ENCODE measurements around the gene GALNT11. TPM values are rescaled to one million over a fixed set of nuclear protein-coding genes. Genes with fewer than 3 reads are reported as not detected.
A peak's percentile ranks its signal among the peaks of the same experiment; 100 is the strongest.
"Not testable (repeated sequence)": the region's sequence is repeated elsewhere in the genome, so short reads cannot be mapped to it uniquely, and the experiment has no call there.

Gene GALNT11
- polyA plus RNA-seq, 1 donor, result 39.0 TPM

GRCh38 chr7:152050547-152050971, 25.1 kb downstream of the GALNT11 start:
- Histone ChIP-seq H3K27me3 (ENCODE audit: control insufficient read depth, insufficient read depth, low read length) (no peaks in the 10 kb centered on the region), H3K9me3 (ENCODE audit: control insufficient read depth, low read depth, low read length) (no peaks in the 10 kb centered on the region), H3K36me3 (ENCODE audit: control insufficient read depth, insufficient read depth, low read length) (no peaks in the 10 kb centered on the region), H3K4me3 (ENCODE audit: low read length) (no peak overlapping the region), H3K27ac (ENCODE audit: low read length) (no peak overlapping the region), H3K4me1 (ENCODE audit: control insufficient read depth, insufficient read depth, low read length) (no peaks in the 10 kb centered on the region)
- WGBS (ENCODE audit: insufficient coverage, low lambda C conversion rate), result no CpG with 5 or more reads among the region's 4 CpGs
- DNase-seq, result no peak

GRCh38 chr7:152051968-152052367, 26.5 kb downstream of the GALNT11 start:
- H3K9me3 ChIP-seq (ENCODE audit: control insufficient read depth, low read depth, low read length), result no peaks in the 10 kb centered on the region
- no CpG with 5 or more reads among the region's 3 CpGs for WGBS (ENCODE audit: insufficient coverage, low lambda C conversion rate)

GRCh38 chr7:152052771-152053170, 27.3 kb downstream of the GALNT11 start:
- no peaks in the 10 kb centered on the region for H3K27me3 ChIP-seq (ENCODE audit: control insufficient read depth, insufficient read depth, low read length)
- H3K9me3 ChIP-seq (ENCODE audit: control insufficient read depth, low read depth, low read length), result no peaks in the 10 kb centered on the region
- DNase-seq, result no peak
- no peaks in the 10 kb centered on the region for H3K36me3 ChIP-seq (ENCODE audit: control insufficient read depth, insufficient read depth, low read length)
- no peak overlapping the region for H3K27ac ChIP-seq (ENCODE audit: low read length)
- WGBS (ENCODE audit: insufficient coverage, low lambda C conversion rate), result 81% methylated on average over 3 of the region's 4 CpGs
- H3K4me3 ChIP-seq (ENCODE audit: low read length), result no peak overlapping the region
- H3K4me1 ChIP-seq (ENCODE audit: control insufficient read depth, insufficient read depth, low read length), result no peaks in the 10 kb centered on the region

More at GRCh38 chr7:152051968-152052367, 26.5 kb downstream of the GALNT11 start:
- no peaks in the 10 kb centered on the region for H3K4me1 ChIP-seq (ENCODE audit: control insufficient read depth, insufficient read depth, low read length)
- DNase-seq, result no peak
- H3K27me3 ChIP-seq (ENCODE audit: control insufficient read depth, insufficient read depth, low read length), result no peaks in the 10 kb centered on the region
- no peak overlapping the region for H3K4me3 ChIP-seq (ENCODE audit: low read length)
- no peaks in the 10 kb centered on the region for H3K36me3 ChIP-seq (ENCODE audit: control insufficient read depth, insufficient read depth, low read length)
- H3K27ac ChIP-seq (ENCODE audit: low read length), result no peak overlapping the region

DNA sequence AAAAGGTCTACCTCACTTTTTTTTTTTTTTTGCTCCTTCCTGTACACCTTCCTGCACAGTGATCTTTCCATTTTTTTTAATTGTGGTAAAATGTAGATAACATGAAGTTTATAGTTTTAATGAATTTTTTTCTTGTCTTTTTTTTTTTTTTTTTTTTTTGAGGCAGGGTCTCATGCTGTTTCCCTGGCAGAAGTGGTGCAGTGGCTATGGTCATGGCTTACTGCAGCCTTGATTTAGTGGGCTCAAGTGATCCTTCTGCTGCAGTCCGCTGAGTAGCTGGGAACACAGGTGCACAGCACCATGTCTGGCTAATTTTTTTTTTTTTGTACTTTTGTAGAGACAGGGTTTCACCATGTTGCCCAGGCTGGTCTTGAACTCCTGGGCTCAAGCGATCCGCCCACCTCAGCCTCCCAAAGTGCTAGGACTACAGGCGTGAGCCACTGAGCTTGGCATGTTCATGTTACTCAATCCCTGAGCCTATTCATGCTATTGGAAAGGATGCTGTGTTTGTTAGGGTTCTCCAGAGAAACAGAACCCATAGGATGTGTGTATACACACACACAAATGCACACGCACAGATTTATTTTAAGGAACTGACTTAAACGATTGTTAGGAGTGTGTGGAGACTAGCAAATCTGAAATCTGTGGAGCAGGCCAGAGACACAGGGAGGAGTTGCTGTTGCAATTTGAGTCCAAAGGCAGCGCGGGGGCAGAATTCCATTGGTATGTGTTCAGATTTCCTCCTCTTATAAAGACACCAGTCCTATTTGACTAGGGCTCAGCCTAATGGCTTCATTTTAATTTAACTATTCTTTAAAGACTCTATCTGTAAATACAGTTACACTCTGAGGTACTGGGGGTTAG, 29.1 kb downstream of the GALNT11 start:
- Histone ChIP-seq H3K27ac (ENCODE audit: low read length) (no peak overlapping the region), H3K27me3 (ENCODE audit: control insufficient read depth, insufficient read depth, low read length) (no peaks in the 10 kb centered on the region), H3K4me3 (ENCODE audit: low read length) (no peak overlapping the region), H3K4me1 (ENCODE audit: control insufficient read depth, insufficient read depth, low read length) (no peaks in the 10 kb centered on the region), H3K36me3 (ENCODE audit: control insufficient read depth, insufficient read depth, low read length) (no peaks in the 10 kb centered on the region), H3K9me3 (ENCODE audit: control insufficient read depth, low read depth, low read length) (no peaks in the 10 kb centered on the region)
- peak in 1 of 2 donors; percentile 14 for DNase-seq
- WGBS (ENCODE audit: insufficient coverage, low lambda C conversion rate), result 50% methylated on average over 2 of the region's 8 CpGs

- Histone ChIP-seq H3K36me3 (ENCODE audit: control insufficient read depth, insufficient read depth, low read length) (no peaks in the 10 kb centered on the region), H3K4me3 (ENCODE audit: low read length) (no peak overlapping the region), H3K9me3 (ENCODE audit: control insufficient read depth, low read depth, low read length) (no peaks in the 10 kb centered on the region), H3K27me3 (ENCODE audit: control insufficient read depth, insufficient read depth, low read length) (no peaks in the 10 kb centered on the region), H3K27ac (ENCODE audit: low read length) (no peak overlapping the region), H3K4me1 (ENCODE audit: control insufficient read depth, insufficient read depth, low read length) (no peaks in the 10 kb centered on the region)
- no peak for DNase-seq
- no CpG with 5 or more reads among the region's 3 CpGs for WGBS (ENCODE audit: insufficient coverage, low lambda C conversion rate)
Observed at GRCh38 chr7:152056621-152057274, 31.3 kb downstream of the GALNT11 start.

- Histone ChIP-seq H3K4me1 (ENCODE audit: control insufficient read depth, insufficient read depth, low read length) (no peaks in the 10 kb centered on the region), H3K4me3 (ENCODE audit: low read length) (no peak overlapping the region), H3K9me3 (ENCODE audit: control insufficient read depth, low read depth, low read length) (no peaks in the 10 kb centered on the region), H3K27ac (ENCODE audit: low read length) (no peak overlapping the region), H3K36me3 (ENCODE audit: control insufficient read depth, insufficient read depth, low read length) (no peaks in the 10 kb centered on the region), H3K27me3 (ENCODE audit: control insufficient read depth, insufficient read depth, low read length) (no peaks in the 10 kb centered on the region)
- no CpG with 5 or more reads among the region's 1 CpG for WGBS (ENCODE audit: insufficient coverage, low lambda C conversion rate)
- no peak for DNase-seq
Observed at GRCh38 chr7:152059311-152059710, 33.8 kb downstream of the GALNT11 start.

GRCh38 chr7:152061086-152061485, 35.6 kb downstream of the GALNT11 start:
- not testable (repeated sequence) for DNase-seq; H3K36me3 ChIP-seq (ENCODE audit: control insufficient read depth, insufficient read depth, low read length); H3K4me1 ChIP-seq (ENCODE audit: control insufficient read depth, insufficient read depth, low read length); H3K9me3 ChIP-seq (ENCODE audit: control insufficient read depth, low read depth, low read length); H3K27me3 ChIP-seq (ENCODE audit: control insufficient read depth, insufficient read depth, low read length); H3K4me3 ChIP-seq (ENCODE audit: low read length); H3K27ac ChIP-seq (ENCODE audit: low read length)
- WGBS (ENCODE audit: insufficient coverage, low lambda C conversion rate), result no CpG with 5 or more reads among the region's 2 CpGs

DNA sequence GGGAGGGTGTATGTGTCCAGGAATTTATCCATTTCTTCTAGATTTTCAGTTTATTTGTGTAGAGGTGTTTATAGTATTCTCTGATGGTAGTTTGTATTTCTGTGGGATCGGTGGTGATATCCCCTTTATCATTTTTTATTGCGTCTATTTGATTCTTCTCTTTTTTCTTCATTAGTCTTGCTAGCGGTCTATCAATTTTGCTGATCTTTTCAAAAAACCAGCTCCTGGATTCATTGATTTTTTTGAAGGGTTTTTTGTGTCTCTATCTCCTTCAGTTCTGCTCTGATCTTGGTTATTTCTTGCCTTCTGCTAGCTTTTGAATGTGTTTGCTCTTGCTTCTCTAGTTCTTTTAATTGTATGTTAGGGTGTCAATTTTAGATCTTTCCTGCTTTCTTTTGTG, 37.7 kb downstream of the GALNT11 start:
- not testable (repeated sequence) for H3K27ac ChIP-seq (ENCODE audit: low read length); H3K4me1 ChIP-seq (ENCODE audit: control insufficient read depth, insufficient read depth, low read length); H3K9me3 ChIP-seq (ENCODE audit: control insufficient read depth, low read depth, low read length); DNase-seq; H3K36me3 ChIP-seq (ENCODE audit: control insufficient read depth, insufficient read depth, low read length); H3K4me3 ChIP-seq (ENCODE audit: low read length); H3K27me3 ChIP-seq (ENCODE audit: control insufficient read depth, insufficient read depth, low read length)
- WGBS (ENCODE audit: insufficient coverage, low lambda C conversion rate), result no CpG with 5 or more reads among the region's 3 CpGs

DNA sequence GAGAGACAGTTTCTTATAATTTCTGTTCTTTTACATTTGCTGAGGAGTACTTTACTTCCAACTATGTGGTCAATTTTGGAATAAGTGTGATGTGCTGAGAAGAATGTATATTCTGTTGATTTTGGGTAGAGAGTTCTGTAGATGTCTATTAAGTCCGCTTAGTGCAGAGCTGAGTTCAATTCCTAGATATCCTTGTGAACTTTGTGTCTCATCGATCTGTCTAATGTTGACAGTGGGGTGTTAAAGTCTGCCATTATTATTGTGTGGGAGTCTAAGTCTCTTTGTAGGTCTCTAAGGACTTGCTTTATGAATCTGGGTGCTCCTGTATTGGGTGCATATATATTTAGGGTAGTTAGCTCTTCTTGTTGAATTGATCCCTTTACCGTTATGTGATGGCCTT, 38.3 kb downstream of the GALNT11 start:
- H3K27me3 ChIP-seq (ENCODE audit: control insufficient read depth, insufficient read depth, low read length); H3K36me3 ChIP-seq (ENCODE audit: control insufficient read depth, insufficient read depth, low read length); H3K27ac ChIP-seq (ENCODE audit: low read length); H3K9me3 ChIP-seq (ENCODE audit: control insufficient read depth, low read depth, low read length); H3K4me1 ChIP-seq (ENCODE audit: control insufficient read depth, insufficient read depth, low read length); DNase-seq; H3K4me3 ChIP-seq (ENCODE audit: low read length): not testable (repeated sequence)
- WGBS (ENCODE audit: insufficient coverage, low lambda C conversion rate), result no CpG with 5 or more reads among the region's 3 CpGs

GRCh38 chr7:152065800-152066344, 40.4 kb downstream of the GALNT11 start:
- H3K27me3 ChIP-seq (ENCODE audit: control insufficient read depth, insufficient read depth, low read length); H3K4me1 ChIP-seq (ENCODE audit: control insufficient read depth, insufficient read depth, low read length); DNase-seq; H3K4me3 ChIP-seq (ENCODE audit: low read length); H3K27ac ChIP-seq (ENCODE audit: low read length); H3K36me3 ChIP-seq (ENCODE audit: control insufficient read depth, insufficient read depth, low read length); H3K9me3 ChIP-seq (ENCODE audit: control insufficient read depth, low read depth, low read length): not testable (repeated sequence)
- no CpG with 5 or more reads among the region's 10 CpGs for WGBS (ENCODE audit: insufficient coverage, low lambda C conversion rate)

All from large intestine (tissue), 3 donors.